AG10803 (cell line): ENCODE measurements around the gene CIB4.

Experiments used
- DNase-seq: peaks from one replicate; pipeline ENCODE4 v3.0.0; 2010; ENCODE audit warnings: low read depth
- H3K4me3 ChIP-seq: 2 replicates; pipeline ENCODE4 v1.5.1; 2011; ENCODE audit warnings: mild to moderate bottlenecking, low read length, control low read depth
- TF ChIP-seq, protein P1 (sequence below): conservative IDR thresholded peaks from 2 replicates; pipeline ENCODE4 v1.5.1; 2011; ENCODE audit warnings: mild to moderate bottlenecking, low read length, control low read depth, inconsistent platforms

Gene CIB4

GRCh38 chr2:26550276-26551015, 90.7 kb downstream of the CIB4 start:
- no peak overlapping the region for H3K4me3 ChIP-seq
- TF ChIP-seq, protein P1, sequence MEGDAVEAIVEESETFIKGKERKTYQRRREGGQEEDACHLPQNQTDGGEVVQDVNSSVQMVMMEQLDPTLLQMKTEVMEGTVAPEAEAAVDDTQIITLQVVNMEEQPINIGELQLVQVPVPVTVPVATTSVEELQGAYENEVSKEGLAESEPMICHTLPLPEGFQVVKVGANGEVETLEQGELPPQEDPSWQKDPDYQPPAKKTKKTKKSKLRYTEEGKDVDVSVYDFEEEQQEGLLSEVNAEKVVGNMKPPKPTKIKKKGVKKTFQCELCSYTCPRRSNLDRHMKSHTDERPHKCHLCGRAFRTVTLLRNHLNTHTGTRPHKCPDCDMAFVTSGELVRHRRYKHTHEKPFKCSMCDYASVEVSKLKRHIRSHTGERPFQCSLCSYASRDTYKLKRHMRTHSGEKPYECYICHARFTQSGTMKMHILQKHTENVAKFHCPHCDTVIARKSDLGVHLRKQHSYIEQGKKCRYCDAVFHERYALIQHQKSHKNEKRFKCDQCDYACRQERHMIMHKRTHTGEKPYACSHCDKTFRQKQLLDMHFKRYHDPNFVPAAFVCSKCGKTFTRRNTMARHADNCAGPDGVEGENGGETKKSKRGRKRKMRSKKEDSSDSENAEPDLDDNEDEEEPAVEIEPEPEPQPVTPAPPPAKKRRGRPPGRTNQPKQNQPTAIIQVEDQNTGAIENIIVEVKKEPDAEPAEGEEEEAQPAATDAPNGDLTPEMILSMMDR, result no peak
- no peak for DNase-seq

DNA sequence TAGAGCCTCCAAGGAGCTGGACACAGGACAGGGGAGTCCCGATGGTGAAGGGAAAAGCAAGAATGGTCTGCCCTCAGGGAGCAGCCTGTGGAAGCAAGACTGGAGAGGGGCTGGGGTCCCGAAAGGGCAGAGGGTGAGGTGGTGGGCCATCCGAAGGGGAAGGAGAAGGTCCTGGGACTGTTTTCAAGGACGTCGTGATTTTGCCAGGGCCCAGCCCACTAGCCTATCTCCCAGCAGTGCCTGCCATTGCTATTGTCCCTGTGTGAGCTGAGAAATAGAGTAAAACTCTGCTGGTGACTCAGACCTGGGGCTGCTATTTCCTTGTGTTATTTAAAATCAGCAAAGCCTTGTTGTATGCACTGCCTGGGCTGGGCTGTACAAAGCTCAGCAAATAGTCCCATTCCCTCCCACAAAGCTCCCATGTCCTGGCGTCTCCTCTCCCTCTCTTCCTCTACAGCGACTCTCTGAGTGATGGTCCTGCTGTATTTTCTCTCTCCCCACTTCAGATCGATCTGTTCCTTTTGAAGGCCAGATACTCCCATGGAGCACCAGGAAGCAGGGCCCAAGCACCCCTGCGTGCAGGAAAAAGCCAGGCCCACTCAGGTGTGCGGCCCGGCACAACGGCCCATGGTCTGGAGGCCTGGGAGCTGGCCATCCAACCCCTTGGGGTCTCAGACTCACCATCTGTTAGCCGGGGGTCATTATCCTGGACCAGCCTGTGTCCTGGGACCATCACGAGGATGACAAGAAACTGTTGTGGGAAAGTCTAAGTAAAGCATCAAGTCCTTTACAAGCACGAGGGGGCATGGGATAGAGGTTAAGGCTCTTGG, 98.3 kb downstream of the CIB4 start:
- TF ChIP-seq, protein P1, result no peak
- DNase-seq, result no peak
- no peak overlapping the region for H3K4me3 ChIP-seq

- TF ChIP-seq, protein P1, result no peak
- DNase-seq, result no peak
- H3K4me3 ChIP-seq, result no peak overlapping the region
Observed at GRCh38 chr2:26542194-26542455, 99.0 kb downstream of the CIB4 start.

DNA sequence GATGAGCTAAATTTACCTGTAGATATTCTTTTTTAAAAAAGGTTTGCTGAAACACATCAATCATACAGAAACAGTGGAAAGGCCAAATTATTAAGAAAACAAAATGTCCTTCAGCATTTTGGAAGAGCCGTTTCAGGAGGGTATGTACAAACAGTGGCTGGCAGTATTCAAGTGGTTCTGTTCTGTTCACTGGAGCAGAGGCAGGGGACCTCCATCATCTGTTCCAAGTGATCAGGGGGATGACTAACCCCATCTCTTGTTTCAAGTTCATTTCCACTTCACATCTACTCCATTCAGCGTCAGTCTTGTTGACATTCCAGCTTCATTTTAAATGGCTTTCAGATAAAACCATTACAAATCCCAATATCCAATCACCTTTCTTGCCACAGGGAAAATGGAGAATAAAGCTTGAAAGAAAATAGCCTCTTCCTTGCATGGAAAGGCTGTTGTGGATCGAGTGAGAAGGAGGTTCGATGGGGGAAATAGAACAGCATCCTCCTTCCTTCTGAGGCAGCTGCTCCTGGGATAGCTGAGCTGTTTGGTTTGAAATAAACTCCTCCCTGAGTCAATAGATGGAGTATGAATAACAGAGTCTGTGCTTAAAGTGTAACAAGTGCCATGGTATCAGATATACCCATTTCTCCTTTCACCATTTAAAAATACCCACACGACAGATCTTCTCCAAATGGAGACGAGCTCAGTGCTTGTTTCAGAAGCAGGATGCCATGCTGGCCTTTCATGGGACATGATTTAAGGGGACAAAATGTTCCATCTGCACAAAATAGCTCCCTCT, 99.6 kb downstream of the CIB4 start:
- DNase-seq, result no peak
- H3K4me3 ChIP-seq, result no peak overlapping the region
- TF ChIP-seq, protein P1, result no peak

DNA sequence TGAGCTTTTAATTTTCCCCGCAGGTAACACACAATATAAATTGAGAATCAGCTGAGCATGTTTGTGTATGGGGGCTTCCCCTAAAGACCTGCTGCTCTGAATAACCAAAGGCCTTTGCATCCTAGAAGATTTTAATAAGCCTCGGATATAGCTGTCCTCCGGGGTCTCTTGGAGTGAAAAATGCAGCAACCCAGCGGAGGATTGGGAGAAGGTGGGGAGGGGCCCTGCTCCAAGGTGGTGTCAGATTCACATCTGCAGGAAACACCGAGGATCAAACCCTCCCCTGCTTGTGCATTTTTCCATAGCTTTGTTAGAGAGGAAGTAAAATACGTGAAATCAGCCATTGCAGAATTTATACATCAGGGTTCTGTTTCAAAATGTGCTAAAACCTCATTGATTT, 100.2 kb downstream of the CIB4 start:
- DNase-seq, result no peak
- TF ChIP-seq, protein P1, result no peak

GRCh38 chr2:26540306-26540705, 100.9 kb downstream of the CIB4 start:
- no peak overlapping the region for H3K4me3 ChIP-seq
- TF ChIP-seq, protein P1, result no peak
- DNase-seq, result no peak

More for the DNA sequence above, 100.2 kb downstream of the CIB4 start:
- no peak overlapping the region for H3K4me3 ChIP-seq
